Measurements from ENCODE around the gene MKI67. TPM values are rescaled to one million over a fixed set of nuclear protein-coding genes. Genes with fewer than 3 reads are reported as not detected.

Gene MKI67
- total and polyA plus RNA-seq, 7 experiments from 2014 or later: 0.05 to 219 (median 0.20) TPM

- H3K4me3 Mint-ChIP-seq: peak overlapping the region; percentile 32 to 77 (median 60)
- no peak overlapping the region for H3K27ac ChIP-seq (ENCODE audit: low read depth, low read length)
- H3K27me3 Mint-ChIP-seq: peaks cover 0 to 26% (median 0%) of the 10 kb centered on the region in 5 donors
- peaks cover 0 to 16% (median 3%) of the 10 kb centered on the region in 7 donors for H3K4me1 Mint-ChIP-seq
- no peaks in the 10 kb centered on the region for H3K4me1 ChIP-seq (ENCODE audit: control insufficient read depth in 2 of 2, insufficient read depth in 2 of 2, low read length in 2 of 2)
- POLR2A ChIA-PET: no interaction called here
- H3K36me3 ChIP-seq (ENCODE audit: control insufficient read depth in 2 of 3, insufficient read depth in 3 of 3, low read length in 3 of 3): no peaks in the 10 kb centered on the region
- H3K9me3 ChIP-seq (ENCODE audit: control insufficient read depth in 2 of 3, low read length in 3 of 3): no peaks in the 10 kb centered on the region
- intact Hi-C loops (cut with micrococcal nuclease): loop anchor here (1.0 to 2.0 kb wide), 9 partner anchors 24 to 244 kb away; partner anchors contain the start of genes MKI67 (in 2 of the 2) and PTPRE (in 1 of the 2)
- DNase-seq (peak; percentile 71 to 89 (median 83)), ATAC-seq (peak; percentile 99)
- peak overlapping the region in 1 of 9 donors; percentile 14 for H3K27ac Mint-ChIP-seq
- peaks cover 0 to 4% (median 0%) of the 10 kb centered on the region in 5 donors for H3K36me3 Mint-ChIP-seq
- H3K27me3 ChIP-seq (ENCODE audit: control insufficient read depth in 2 of 2, insufficient read depth in 2 of 2, low read length in 2 of 2): no peaks in the 10 kb centered on the region
- CTCF ChIA-PET: interaction anchor here (0.8 to 2.0 kb wide), 8 partner anchors 9 to 243 kb away, joined by 3 to 11 read pairs (median 3); partner anchors contain the start of gene PTPRE
- H3K4me3 ChIP-seq (ENCODE audit: low read length): peak overlapping the region; percentile 79
- peaks cover 0 to 10% (median 0%) of the 10 kb centered on the region in 11 donors for H3K9me3 Mint-ChIP-seq
Measured at GRCh38 chr10:128150045-128150493, 23.8 kb upstream of the MKI67 start.

GRCh38 chr10:128149267-128150014, 23.2 kb upstream of the MKI67 start:
- intact Hi-C loops (cut with micrococcal nuclease): loop anchor here (1.0 to 2.0 kb wide), 9 partner anchors 23 to 243 kb away; partner anchors contain the start of genes MKI67 (in 2 of the 2) and PTPRE (in 1 of the 2)
- Mint-ChIP-seq H3K27me3 (peaks cover 0 to 23% (median 0%) of the 10 kb centered on the region in 5 donors), H3K4me3 (peak overlapping the region; percentile 38 to 73 (median 55)), H3K4me1 (peaks cover 0 to 19% (median 5%) of the 10 kb centered on the region in 7 donors), H3K36me3 (peaks cover 0 to 4% (median 0%) of the 10 kb centered on the region in 5 donors), H3K9me3 (peaks cover 0 to 10% (median 0%) of the 10 kb centered on the region in 11 donors), H3K27ac (peak overlapping the region in 2 of 9 donors; percentile 5 to 9)
- H3K9me3 ChIP-seq (ENCODE audit: control insufficient read depth in 2 of 3, low read length in 3 of 3): no peaks in the 10 kb centered on the region
- ATAC-seq (peak; percentile 1), DNase-seq (no peak)
- H3K36me3 ChIP-seq (ENCODE audit: control insufficient read depth in 2 of 3, insufficient read depth in 3 of 3, low read length in 3 of 3): no peaks in the 10 kb centered on the region
- ChIA-PET CTCF (interaction anchor here (0.5 to 2.0 kb wide), 6 partner anchors 30 to 243 kb away, joined by 3 to 7 read pairs (median 3); partner anchors contain the start of gene PTPRE), POLR2A (no interaction called here)
- no peak overlapping the region for H3K27ac ChIP-seq (ENCODE audit: low read depth, low read length)
- no peak overlapping the region for H3K4me3 ChIP-seq (ENCODE audit: low read length)
- H3K4me1 ChIP-seq (ENCODE audit: control insufficient read depth in 2 of 2, insufficient read depth in 2 of 2, low read length in 2 of 2): no peaks in the 10 kb centered on the region
- H3K27me3 ChIP-seq (ENCODE audit: control insufficient read depth in 2 of 2, insufficient read depth in 2 of 2, low read length in 2 of 2): no peaks in the 10 kb centered on the region

GRCh38 chr10:128147669-128148068, 21.4 kb upstream of the MKI67 start:
- Histone ChIP-seq H3K27me3 (ENCODE audit: control insufficient read depth in 2 of 2, insufficient read depth in 2 of 2, low read length in 2 of 2) (no peaks in the 10 kb centered on the region), H3K27ac (ENCODE audit: low read depth, low read length) (no peak overlapping the region), H3K4me3 (ENCODE audit: low read length) (no peak overlapping the region), H3K9me3 (ENCODE audit: control insufficient read depth in 2 of 3, low read length in 3 of 3) (no peaks in the 10 kb centered on the region), H3K4me1 (ENCODE audit: control insufficient read depth in 2 of 2, insufficient read depth in 2 of 2, low read length in 2 of 2) (no peaks in the 10 kb centered on the region), H3K36me3 (ENCODE audit: control insufficient read depth in 2 of 3, insufficient read depth in 3 of 3, low read length in 3 of 3) (no peaks in the 10 kb centered on the region)
- no peak for ATAC-seq
- peaks cover 0 to 4% (median 0%) of the 10 kb centered on the region in 5 donors for H3K36me3 Mint-ChIP-seq
- POLR2A ChIA-PET: no interaction called here
- intact Hi-C loops (cut with micrococcal nuclease): no loop called here
- DNase-seq: no peak
- H3K4me3 Mint-ChIP-seq: peak overlapping the region in 1 of 10 donors; percentile 7
- H3K27ac Mint-ChIP-seq: no peak overlapping the region
- peaks cover 0 to 10% (median 0%) of the 10 kb centered on the region in 11 donors for H3K9me3 Mint-ChIP-seq
- H3K27me3 Mint-ChIP-seq: peaks cover 0 to 18% (median 0%) of the 10 kb centered on the region in 5 donors
- CTCF ChIA-PET: no interaction called here
- H3K4me1 Mint-ChIP-seq: peaks cover 0 to 21% (median 6%) of the 10 kb centered on the region in 7 donors

- H3K27ac ChIP-seq (ENCODE audit: low read depth, low read length): no peak overlapping the region
- Mint-ChIP-seq H3K9me3 (peaks cover 0 to 10% (median 0%) of the 10 kb centered on the region in 11 donors), H3K27ac (no peak overlapping the region), H3K4me1 (peaks cover 0 to 21% (median 6%) of the 10 kb centered on the region in 7 donors), H3K4me3 (no peak overlapping the region), H3K27me3 (peaks cover 0 to 14% (median 0%) of the 10 kb centered on the region in 5 donors), H3K36me3 (peaks cover 0 to 4% (median 0%) of the 10 kb centered on the region in 5 donors)
- CTCF ChIA-PET: no interaction called here
- intact Hi-C loops (cut with micrococcal nuclease): no loop called here
- H3K4me1 ChIP-seq (ENCODE audit: control insufficient read depth in 2 of 2, insufficient read depth in 2 of 2, low read length in 2 of 2): no peaks in the 10 kb centered on the region
- no peaks in the 10 kb centered on the region for H3K36me3 ChIP-seq (ENCODE audit: control insufficient read depth in 2 of 3, insufficient read depth in 3 of 3, low read length in 3 of 3)
- no peak overlapping the region for H3K4me3 ChIP-seq (ENCODE audit: low read length)
- no peaks in the 10 kb centered on the region for H3K27me3 ChIP-seq (ENCODE audit: control insufficient read depth in 2 of 2, insufficient read depth in 2 of 2, low read length in 2 of 2)
- H3K9me3 ChIP-seq (ENCODE audit: control insufficient read depth in 2 of 3, low read length in 3 of 3): no peaks in the 10 kb centered on the region
- POLR2A ChIA-PET: interaction anchor here (0.7 kb wide), 1 partner anchor 57 kb away, joined by 3 read pairs; no protein-coding TSS in a partner anchor
- peak in 1 of 9 donors; percentile 34 for DNase-seq
- ATAC-seq: no peak
Measured at GRCh38 chr10:128147064-128147463, 20.8 kb upstream of the MKI67 start.

GRCh38 chr10:128144547-128144946, 18.3 kb upstream of the MKI67 start:
- intact Hi-C loops (cut with micrococcal nuclease): no loop called here
- Histone ChIP-seq H3K9me3 (ENCODE audit: control insufficient read depth in 2 of 3, low read length in 3 of 3) (no peaks in the 10 kb centered on the region), H3K27me3 (ENCODE audit: control insufficient read depth in 2 of 2, insufficient read depth in 2 of 2, low read length in 2 of 2) (no peaks in the 10 kb centered on the region), H3K4me3 (ENCODE audit: low read length) (no peak overlapping the region), H3K36me3 (ENCODE audit: control insufficient read depth in 2 of 3, insufficient read depth in 3 of 3, low read length in 3 of 3) (no peaks in the 10 kb centered on the region), H3K4me1 (ENCODE audit: control insufficient read depth in 2 of 2, insufficient read depth in 2 of 2, low read length in 2 of 2) (no peaks in the 10 kb centered on the region), H3K27ac (ENCODE audit: low read depth, low read length) (no peak overlapping the region)
- Mint-ChIP-seq H3K36me3 (peaks cover 0 to 4% (median 0%) of the 10 kb centered on the region in 5 donors), H3K4me1 (peaks cover 0 to 19% (median 3%) of the 10 kb centered on the region in 7 donors), H3K27ac (no peak overlapping the region), H3K27me3 (peaks cover 0 to 6% (median 0%) of the 10 kb centered on the region in 5 donors), H3K4me3 (no peak overlapping the region), H3K9me3 (peaks cover 0 to 10% (median 0%) of the 10 kb centered on the region in 11 donors)
- ATAC-seq: no peak
- no peak for DNase-seq
- ChIA-PET POLR2A (no interaction called here), CTCF (interaction anchor here (0.8 kb wide), 1 partner anchor 109 kb away, joined by 4 read pairs; no protein-coding TSS in a partner anchor)

GRCh38 chr10:128143531-128143930, 17.3 kb upstream of the MKI67 start:
- Histone ChIP-seq H3K36me3 (ENCODE audit: control insufficient read depth in 2 of 3, insufficient read depth in 3 of 3, low read length in 3 of 3) (no peaks in the 10 kb centered on the region), H3K27ac (ENCODE audit: low read depth, low read length) (no peak overlapping the region), H3K4me1 (ENCODE audit: control insufficient read depth in 2 of 2, insufficient read depth in 2 of 2, low read length in 2 of 2) (no peaks in the 10 kb centered on the region), H3K27me3 (ENCODE audit: control insufficient read depth in 2 of 2, insufficient read depth in 2 of 2, low read length in 2 of 2) (no peaks in the 10 kb centered on the region), H3K4me3 (ENCODE audit: low read length) (no peak overlapping the region), H3K9me3 (ENCODE audit: control insufficient read depth in 2 of 3, low read length in 3 of 3) (no peaks in the 10 kb centered on the region)
- Mint-ChIP-seq H3K4me3 (no peak overlapping the region), H3K4me1 (peaks cover 0 to 19% (median 3%) of the 10 kb centered on the region in 7 donors), H3K36me3 (peaks cover 0 to 4% (median 0%) of the 10 kb centered on the region in 5 donors), H3K27me3 (peaks cover 0 to 6% (median 0%) of the 10 kb centered on the region in 5 donors), H3K9me3 (peaks cover 0 to 10% (median 0%) of the 10 kb centered on the region in 11 donors), H3K27ac (no peak overlapping the region)
- DNase-seq: no peak
- ATAC-seq: no peak
- intact Hi-C loops (cut with micrococcal nuclease): no loop called here
- CTCF ChIA-PET: interaction anchor here (0.6 kb wide), 1 partner anchor 1515 kb away, joined by 3 read pairs; no protein-coding TSS in a partner anchor
- POLR2A ChIA-PET: no interaction called here
